Skin of body (tissue), 2 donors: ENCODE results near the gene RAB6B. TPM values are rescaled to one million over a fixed set of nuclear protein-coding genes. Genes with fewer than 3 reads are reported as not detected.

Source experiments
- DNase-seq: peaks from one replicate; lab custom pipeline; 2025; lab: John Stamatoyannopoulos, UW
- total RNA-seq: library from RNA; depleted of rRNA; stranded (reverse); fragments of >200 nt; gene quantifications from one replicate; pipeline ENCODE4 v1.2.3, GENCODE V29; 2014

The RAB6B gene
- total RNA-seq, 1 donor from 2014 or later: 1.8 TPM

DNA sequence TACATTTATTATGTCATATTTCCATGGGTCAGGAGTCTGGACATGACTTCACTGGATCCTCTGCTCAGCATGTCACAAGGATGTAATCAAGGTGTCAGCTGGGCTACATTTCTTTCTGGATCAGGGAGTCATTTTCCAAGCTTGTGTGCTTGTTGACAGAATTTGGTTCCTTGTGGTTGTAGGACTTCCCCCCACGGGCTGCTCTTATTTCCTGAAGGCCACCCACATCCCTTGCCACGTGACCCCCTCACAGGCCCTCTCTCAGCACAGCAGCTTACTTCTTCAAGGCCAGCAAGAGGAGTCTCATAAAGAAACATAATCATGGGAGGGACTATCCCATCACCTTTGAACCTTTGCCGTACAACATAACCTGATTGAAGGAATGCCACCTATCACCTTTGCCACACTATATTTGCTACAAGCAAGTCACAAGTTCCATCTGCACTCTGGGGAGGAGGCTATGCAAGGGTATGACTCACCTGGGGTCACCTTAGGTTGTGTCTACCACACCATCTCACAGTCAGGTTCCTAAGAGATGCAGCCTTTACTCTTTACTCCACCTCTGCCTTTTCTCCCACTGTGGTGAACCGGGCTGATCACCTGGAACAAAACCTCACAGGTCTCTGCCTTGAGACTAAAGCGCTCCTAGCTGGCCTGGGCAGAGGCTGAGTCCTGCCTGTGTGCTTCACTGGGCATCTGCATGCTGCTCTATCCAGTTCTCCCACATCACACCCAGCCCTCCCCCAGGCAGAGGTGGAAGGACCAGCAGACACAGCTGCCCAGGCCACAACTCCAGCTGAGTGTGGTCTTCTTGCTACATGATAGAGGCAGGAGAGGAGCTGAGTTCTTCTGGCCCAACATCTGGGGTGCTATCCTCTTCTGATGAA lies 13.5 kb downstream of the RAB6B start:
- no peak for DNase-seq

DNA sequence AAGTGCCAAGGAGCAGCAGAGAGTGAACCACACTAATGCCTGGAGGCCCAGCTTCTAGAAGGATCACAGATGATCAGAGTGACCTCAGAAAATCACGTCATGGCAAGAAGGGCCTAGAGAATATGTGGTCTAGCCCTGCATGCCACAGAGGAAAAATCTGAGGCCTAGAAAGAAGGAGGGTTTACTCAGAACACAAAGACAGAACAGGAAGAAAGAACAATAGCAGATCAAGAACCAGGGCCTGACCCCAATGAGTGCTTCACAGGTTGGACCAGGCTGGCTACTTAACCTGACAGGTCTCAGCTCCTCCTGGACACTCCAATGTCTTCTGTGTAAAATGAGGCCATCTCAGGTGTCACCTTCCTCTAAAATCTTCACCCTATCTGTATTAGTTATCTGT lies 14.2 kb downstream of the RAB6B start:
- DNase-seq: no peak

DNA sequence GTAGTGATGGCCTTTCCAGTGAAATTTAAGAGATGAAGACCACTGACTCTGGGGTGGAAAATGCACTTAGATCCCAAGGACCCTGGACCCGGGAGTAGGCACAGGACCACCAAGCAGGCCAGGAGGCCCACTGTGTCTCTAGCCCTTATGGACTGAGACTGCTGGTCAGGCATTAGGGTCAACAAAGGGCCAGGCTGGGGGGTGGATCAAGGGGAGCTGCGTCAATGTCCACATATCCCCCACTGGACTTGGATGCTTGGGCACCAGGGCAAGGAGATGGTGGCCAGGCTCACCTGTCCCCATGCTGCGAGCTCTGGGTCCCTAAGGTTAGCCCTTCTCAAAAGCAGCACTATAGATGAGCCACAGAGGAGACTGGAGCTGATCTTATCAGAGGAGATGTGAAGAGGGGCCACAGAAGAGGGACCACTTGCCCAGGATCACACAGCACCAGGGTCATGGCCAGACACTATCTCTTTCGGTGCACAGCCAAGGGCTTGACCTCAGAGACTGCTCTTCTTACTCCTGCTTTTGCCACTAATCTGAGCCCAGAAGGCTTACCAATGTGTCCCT lies 14.7 kb downstream of the RAB6B start:
- no peak for DNase-seq

DNA sequence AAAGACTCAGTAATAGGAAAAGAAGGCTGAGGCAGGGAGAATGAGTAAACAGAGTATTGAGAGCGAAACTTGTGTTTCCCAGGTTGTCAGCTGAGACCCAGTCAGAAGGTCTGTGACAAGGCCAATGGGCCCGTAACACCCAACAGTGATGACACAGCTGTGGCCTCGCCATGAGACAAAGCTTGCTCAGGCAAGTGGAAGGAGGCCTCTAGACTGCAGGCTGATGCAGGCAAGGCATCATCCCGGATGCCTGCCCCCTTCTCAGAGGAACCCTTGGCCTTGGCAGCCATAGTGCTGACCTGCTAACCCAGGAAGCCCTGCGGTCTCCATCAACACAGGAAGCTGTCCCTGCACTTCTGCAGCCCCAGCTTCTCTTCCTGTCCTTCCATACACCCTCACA lies 15.4 kb downstream of the RAB6B start:
- no peak for DNase-seq

DNA sequence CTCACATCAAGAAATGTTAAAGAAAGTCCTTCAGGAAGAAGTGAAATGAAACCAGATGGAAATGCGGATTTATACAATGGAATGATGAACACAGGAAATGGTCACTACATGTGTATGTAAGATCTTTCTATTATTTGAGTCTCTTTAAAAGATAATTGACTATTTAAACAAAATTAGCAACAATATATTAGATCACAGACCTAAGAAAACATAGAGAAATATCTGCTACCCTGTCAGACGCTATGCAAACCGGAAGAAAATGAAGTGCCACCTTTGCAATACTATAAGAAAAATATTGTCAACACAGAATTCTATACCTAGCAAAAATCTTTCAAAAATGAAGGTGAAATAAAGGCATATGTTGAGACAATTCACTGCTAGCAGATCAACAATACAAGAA lies 17.2 kb downstream of the RAB6B start:
- DNase-seq: no peak

DNA sequence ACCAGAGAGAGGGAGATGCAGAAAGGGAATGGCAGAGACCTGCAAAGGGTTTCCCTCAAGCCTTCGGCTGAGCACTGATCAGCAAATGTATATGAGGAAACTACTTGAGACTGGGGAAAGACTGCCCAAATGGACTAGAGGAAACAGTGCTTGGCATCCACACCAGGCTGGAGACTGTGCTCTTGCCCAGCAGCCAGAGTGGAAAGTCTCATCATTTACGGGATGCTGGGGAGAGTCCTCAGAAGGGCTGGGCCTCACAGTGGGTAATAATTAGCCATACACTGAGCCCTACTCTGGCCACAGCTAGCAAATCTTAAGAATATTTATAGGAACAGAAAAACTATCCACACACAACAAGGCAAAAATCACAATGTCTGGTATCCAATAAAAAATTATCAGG lies 18.5 kb downstream of the RAB6B start:
- no peak for DNase-seq

DNA sequence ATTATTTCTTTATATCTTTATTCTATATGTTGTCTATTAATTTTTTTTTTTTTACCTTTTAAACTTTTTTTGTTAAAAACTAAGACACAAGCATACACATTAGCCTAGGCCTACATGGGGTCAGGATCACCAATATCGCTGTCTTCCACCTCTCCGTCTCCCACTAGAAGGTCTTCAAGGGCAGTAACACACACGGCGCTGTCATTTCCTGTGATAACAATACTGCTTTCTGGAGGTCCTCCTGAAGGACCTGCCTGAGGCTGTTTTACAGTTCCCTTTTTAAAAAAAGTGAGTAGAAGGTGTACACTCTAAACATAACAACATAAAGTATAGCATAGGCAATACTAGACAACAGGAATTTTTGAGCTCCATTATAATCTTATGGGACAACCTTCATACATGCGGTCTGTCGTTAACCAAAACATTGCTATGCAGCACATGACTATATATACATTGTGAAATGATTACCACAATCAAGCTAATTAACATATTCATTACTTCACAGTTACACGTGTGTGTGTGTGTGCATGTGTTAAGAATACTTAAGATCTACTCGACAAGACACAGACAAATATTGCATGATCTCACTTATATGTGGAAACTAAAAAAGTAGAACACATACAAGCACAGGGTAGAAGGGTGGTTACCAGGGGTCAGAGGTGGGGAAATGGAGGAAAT lies 20.8 kb downstream of the RAB6B start:
- no peak for DNase-seq

DNA sequence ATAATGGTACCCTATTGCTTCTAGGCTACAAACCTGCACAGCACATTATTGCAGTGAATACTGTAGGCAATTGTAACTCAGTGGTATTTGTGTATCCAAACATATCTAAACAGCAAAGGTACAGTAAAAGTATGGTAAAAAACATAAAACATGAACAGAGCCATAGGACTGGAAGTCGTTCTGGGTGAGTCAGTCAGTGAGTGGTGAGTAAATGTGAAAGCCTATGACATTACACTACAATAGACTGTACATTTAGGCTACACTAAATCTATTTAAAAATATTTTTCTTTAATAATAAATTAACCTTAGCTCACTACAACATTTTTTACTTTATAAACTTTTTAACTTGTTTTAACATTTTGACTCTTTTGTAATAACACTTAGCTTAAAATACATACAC lies 21.3 kb downstream of the RAB6B start:
- DNase-seq: no peak

DNA sequence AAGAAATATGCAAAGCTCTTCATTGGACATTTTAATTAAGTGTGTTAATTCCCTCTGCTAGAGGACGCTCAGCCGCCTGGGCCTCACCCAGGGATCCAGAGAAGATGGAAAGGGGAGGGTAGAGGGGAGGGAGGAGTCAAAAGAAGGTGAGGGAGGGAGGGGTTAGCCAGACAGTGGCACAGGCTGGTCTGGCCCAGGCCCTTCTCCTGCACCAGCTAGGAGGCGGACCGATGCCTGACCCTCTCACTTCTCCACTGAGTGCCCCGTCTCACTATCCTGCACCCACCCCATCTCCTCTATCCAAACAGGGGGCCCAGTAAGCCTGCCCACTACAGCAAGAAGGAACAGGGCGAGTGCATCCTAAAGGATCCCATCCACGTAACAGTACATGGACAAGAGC lies 22.9 kb downstream of the RAB6B start:
- no peak for DNase-seq

DNA sequence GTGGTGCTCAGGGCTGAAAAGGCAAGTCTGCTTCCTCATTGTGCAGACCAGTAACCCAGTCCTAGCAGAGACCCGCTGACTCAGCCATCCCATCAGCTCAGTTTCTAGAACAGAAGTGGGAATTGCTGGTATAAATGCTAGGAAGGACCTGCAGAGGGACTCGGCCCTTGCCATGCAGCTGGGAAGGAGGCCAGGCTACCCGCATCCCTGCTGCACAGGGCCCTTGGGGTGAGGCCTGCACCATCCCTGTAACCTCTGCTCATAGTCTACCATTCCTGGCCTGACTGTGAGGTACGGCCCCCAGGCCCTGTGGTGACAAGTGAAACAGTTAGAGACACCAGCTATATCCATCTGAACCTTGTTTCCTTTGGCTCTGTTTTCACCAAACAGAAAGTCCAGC lies 23.5 kb downstream of the RAB6B start:
- DNase-seq: no peak

DNA sequence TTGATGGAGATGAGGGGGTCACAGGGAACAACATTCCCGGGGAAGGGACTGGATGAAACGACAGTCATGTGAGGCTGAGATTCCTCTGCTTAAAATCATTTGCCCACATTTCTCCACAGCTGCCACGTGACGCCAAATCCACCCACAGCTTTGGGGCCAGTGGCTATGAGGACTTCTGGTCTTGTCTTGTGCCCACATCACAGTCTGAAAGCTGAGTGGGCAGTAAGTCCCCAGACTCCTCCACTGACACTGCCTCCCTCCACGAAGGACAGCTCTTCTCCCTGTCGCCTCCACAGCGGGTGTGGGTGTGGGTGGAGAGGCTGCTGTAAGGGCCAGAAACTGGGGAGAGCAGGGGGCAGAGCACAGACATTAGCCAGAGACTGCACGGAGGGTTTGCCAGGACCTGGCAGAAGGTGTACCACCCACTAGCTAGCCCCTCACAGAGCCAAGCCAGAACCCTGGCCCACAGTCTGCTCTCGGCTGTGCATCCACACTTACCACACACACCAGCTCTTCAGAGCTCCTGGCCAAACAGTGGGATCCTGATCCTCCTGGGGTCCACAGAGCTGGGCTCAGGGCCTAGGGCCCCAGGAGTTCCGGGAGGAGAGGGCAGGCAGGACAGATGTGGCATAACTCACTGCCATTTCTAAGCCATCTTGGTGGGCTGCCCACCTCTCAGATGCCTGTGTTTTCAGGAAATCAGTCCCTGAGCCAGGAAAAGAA lies 24.2 kb downstream of the RAB6B start:
- no peak for DNase-seq

DNA sequence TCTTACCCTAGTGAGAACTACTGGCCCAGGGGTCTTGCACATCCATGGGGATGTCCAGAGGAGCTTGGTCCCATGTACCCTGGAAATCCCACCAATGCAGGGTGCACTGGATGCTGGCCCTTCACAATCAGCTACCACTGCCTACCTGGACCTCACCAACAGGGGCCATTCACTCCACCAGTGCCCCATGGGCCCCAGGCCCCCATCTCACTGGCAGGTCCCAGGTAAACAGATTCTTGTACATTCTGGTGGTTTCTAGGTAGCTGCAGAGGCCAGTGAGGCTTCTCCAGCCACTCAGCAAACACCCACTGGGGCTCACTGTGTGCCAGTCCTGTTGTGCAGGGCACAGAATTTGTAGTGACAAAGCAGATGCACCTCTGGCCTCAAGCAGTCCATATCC lies 24.9 kb downstream of the RAB6B start:
- no peak for DNase-seq

DNA sequence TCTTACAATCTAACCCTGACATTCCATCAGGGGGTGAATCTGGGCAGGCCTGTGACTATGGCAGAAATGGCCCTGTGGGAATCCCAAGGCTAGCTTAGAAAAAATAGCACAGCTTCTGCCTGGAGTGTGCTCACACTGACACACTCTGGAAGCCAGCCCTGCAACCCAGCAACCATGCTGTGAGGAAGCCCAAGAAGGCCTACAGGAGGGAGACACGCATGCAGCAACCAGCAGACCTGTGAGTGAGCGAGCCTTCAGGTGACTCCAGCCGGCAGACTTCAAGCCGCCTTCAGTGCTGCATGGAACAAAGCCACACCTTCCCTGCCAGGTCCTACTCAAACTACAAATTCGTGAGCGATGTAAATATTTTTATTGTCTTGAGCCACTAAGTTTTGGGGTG lies 26.1 kb downstream of the RAB6B start:
- DNase-seq: no peak

DNA sequence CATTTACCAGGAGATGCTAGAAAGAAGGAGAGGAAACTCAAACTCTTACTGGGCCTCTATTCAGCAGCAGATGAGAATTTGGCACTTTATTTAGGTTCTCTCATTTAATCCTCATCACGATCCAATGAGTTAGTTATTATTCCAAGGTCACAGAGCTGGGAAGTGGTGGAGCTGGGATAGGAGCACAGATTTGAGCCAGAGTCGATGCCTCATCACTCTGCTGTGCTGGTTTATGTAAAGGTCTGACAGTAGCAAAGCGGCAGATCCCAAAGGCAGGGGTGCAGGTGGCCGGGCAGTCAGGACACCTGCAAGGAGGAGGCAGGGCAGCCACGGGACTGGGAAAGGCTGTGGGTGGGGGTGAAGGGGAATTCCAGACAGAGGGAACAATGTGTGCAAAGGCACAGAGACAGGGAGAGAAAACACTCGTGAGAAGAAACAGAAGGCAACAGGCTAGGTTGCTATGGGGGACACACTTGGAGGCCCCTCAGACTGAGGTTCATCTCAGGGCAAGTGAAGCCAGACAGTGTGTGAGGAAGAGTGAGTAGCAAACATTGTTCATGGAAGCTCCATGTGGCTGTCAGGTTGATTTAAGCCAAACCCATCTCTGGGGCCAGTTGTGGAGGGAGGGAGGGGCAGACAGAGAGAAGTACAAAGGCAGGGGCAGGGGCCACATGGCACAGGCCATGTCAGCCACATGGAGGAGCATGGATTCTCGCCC lies 26.8 kb downstream of the RAB6B start:
- no peak for DNase-seq

DNA sequence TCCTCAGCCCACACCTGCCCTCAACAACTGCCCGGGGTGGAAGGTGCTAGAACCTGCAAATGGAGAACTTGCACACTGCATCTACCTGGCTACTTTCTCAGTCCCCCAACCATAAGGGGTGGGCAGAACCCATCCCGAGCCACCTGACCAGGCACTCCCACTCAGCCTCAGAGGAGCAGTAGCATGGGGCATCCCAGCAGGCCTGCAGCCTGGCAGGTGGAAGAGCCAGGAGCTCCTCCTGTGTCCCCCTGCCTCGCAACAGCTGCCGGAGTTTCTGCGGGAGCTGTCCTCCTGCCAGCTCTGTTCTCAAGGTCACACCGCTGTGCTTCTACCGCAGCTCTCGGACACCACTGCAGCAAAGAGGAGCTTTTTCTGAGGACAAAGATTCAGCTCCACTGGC lies 27.5 kb downstream of the RAB6B start:
- no peak for DNase-seq

DNA sequence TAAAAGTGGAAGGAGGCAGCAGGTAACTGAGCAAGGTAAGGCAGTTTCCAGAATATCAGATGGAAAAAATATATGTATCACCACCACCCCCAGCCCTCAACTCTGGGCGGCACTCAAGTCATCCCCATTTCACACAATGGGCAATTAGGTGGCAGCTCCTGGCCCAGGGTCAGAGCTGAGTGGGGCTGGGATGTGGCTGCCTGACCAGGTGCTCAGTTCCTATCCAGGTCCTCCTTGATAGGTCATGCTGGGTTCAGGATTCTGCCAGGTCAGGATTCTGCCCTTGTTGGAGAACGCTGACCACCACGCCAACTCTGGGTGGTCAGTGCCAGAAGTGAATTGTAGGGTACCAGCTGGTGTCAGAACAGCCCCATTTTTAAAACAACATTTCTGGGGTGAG lies 29.5 kb downstream of the RAB6B start:
- no peak for DNase-seq

DNA sequence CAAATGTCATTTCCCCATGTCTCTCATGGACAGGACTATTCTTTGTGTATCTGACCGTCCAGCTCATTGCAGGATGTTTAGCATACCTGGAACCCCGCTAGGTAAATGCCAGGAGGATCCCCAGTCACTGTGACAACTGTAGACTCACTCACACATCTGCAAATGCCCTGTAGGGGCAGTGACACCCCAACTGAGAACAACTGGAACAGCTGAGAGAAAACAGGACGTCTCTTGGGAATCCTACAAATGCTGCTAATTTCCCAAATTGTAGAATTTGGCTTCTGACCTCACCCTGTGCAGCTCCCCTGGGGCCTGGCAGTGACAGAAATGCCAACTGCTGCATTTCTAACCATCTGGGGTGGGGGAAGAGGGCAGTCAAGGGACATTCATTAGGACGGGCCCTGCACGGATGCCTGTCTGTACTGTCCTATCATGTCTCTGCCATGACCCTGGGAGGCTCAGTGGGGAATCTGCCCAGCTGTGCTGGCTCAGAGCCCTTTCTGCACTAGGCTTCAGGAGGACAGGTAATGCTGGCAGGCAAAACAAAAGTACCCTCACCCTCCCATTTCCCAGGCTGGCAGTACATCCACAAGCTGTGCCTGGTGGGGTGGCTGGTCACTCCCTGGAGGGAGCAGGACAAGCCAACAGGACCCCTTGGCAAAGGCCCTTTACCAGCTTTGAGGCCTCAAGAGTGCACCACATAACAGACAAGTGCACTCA lies 30.4 kb downstream of the RAB6B start:
- DNase-seq: no peak

DNA sequence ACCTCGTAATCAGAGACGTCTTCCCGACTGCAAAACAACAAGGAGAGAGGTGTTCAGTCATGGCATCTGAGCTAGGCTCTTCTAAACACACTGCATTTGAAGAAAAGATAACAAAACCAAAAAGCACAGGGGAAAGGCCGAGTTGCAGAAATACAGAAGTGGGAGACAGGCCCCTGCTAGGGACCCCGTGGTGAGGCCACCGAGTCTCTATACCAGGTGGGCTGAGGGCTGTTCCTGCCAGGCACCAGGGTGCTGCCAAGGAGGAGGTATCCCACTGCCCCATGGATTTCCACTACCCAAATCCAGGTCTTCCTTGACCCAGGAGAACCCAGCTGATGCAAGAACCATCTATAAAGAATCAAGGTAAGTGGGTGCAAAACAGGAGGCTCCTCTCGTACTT lies 31.1 kb downstream of the RAB6B start:
- no peak for DNase-seq

DNA sequence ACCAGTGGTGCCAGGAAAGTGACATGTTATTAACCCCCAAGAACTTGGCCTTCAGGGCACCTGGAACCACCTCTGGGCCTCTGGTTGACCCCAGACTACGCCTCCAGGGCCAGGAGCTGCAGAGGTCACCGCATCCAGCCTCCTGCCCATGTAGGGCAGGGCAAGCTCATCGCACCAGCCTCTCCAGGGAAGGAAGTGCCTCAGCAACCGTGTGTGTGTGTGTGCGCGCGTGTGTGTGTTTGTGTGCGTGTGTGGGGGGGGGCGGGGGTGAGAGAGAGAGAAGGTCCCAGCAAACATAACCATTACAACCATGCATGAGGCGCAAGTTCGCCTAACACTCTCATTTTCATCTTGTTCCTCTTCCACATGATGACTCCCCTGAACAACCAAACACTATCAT lies 31.8 kb downstream of the RAB6B start:
- no peak for DNase-seq

DNA sequence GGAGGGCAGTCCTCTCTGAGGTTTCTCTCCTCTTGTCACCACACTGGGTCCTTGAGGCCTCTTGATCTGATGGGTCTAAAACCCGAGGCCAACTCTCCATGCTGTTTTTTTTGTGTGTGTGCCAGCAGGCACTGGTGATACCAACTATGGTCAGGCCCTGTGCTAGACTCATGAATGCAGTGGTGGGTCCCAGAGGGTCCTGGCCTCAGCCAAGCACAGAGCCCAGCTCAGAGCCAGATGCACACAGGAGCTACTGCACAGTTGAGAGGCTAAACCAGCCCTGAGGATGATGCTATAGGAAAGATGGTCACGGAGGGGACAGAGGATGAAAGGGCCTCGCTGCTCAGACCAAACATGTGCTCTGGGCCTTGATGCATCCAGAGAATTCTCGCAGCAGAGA lies 33.5 kb downstream of the RAB6B start:
- no peak for DNase-seq

DNA sequence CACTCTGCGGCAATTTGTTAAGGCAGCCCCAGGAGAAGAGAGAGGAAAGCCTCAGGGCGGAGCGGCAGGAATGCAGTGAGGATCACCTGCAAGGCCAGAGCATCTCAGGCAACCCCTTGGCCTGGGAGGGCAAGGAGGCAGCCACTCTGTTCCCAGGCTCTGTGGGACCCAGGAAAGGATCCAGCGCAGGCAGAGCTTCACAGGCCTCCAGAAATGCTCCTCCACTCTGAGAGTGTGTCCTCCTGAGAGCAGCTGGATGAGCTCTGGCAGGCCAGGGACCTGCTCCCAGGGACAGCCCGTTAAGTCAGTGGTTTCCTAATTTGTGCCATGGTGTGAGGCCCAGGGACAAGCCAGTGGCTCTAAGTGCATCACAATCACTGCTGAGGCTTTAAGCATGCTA lies 35.2 kb downstream of the RAB6B start:
- no peak for DNase-seq
